Psoas muscle (tissue), 8 donors: ENCODE results near the gene USP14. TPM values are rescaled to one million over a fixed set of nuclear protein-coding genes. Genes with fewer than 3 reads are reported as not detected.
A peak's percentile ranks its signal among the peaks of the same experiment; 100 is the strongest.

Source experiments
- ATAC-seq, 4 donors: fragments of 200-7000 bp; cut with Tn5 transposase; one replicate each; pipeline ENCODE4 v1.9.1; 2020; ENCODE audit warnings: moderate library complexity in 3 of 4, mild to moderate bottlenecking in 2 of 4
- DNase-seq, 2 donors: peaks; one replicate each; pipeline ENCODE4 v3.0.0-alpha.2; 2020
- H3K27ac ChIP-seq: fragments of 200-600 bp; one replicate; pipeline ENCODE4 v1.8.0; 2022
- H3K27me3 ChIP-seq, 3 donors: fragments of 200-600 bp in 1 of 3; one replicate each; pipeline versions ENCODE4 v1.6.1 to v1.8.0; 2013 to 2022; ENCODE audit warnings: low read length in 2 of 3, mild to moderate bottlenecking in 2 of 3, moderate library complexity in 1 of 3; ENCODE audit not compliant: insufficient read depth in 3 of 3
- H3K36me3 ChIP-seq, 2 donors: fragments of 200-600 bp in 1 of 2; one replicate each; pipeline versions ENCODE4 v1.6.1 to v1.8.0; 2013 to 2022; ENCODE audit warnings: low read depth in 1 of 2, mild to moderate bottlenecking in 1 of 2, moderate library complexity in 1 of 2; ENCODE audit not compliant: insufficient read depth in 1 of 2
- H3K4me1 ChIP-seq: fragments of 200-600 bp; one replicate; pipeline ENCODE4 v1.8.0; 2022
- H3K4me3 ChIP-seq: fragments of 200-600 bp; one replicate; pipeline ENCODE4 v1.8.0; 2022; ENCODE audit warnings: mild to moderate bottlenecking
- H3K9me3 ChIP-seq: fragments of 200-600 bp; one replicate; pipeline ENCODE4 v1.8.0; 2022
- whole genome bisulfite sequencing, 3 donors: extraction: QIAGEN DNeasy Blood & Tissue Kit; methylation state at CpG; one replicate each; pipeline versions ENCODE4 v1.1.6 to v1.1.7; 2013; 5-methylcytosine and 5-hydroxymethylcytosine counted together
- intact Hi-C, 2 donors: fragments of 100-400 bp; cut with DNase I; formaldehyde crosslinking; loops; one replicate each; pipeline versions ENCODE4 v1.11.0 to v1.14.2; 2022
- polyA plus RNA-seq, 3 donors: library from polyadenylated mRNA; stranded (reverse); fragments of 200-250 nt; gene quantifications; one replicate each; pipeline ENCODE4 v1.2.3, GENCODE V29; 2013
- total RNA-seq, 4 donors: library from RNA; stranded (reverse); fragmentation: NEBNext Ultra II Directional in 2 of 4; extraction: Animal tissue kit (Norgen Biotek cat#: 25700) in 2 of 4; gene quantifications; one replicate each; pipeline versions ENCODE4 v1.2.1 to v1.2.4, GENCODE V29; 2021 to 2023
- TF ChIP-seq, protein P1 (sequence below): fragments of 200-600 bp; IDR thresholded peaks from one replicate; pipeline ENCODE4 v1.8.0; 2022; ENCODE audit warnings: antibody characterized with exemption
- donor health status: healthy with polysubstance abuse.
- donor health status: DM: no; HTN: no; CAD: no; lungs with moderate emphysema.
- donor health status: Bipolar disorder and iron deficiency.
- donor health status: healthy.
- donor health status: DM: yes; HTN: yes; CAD: no.
- donor health status: DM: no; HTN: no; CAD: no.
- donor health status: DM: no; HTN: no; CAD: no.
- donor health status: DM: yes; HTN: yes; CAD: no.

Gene USP14
- total and polyA plus RNA-seq, 7 donors: 40.7 to 166 (median 73.5) TPM

- Histone ChIP-seq H3K36me3 (peaks cover 0 to 9% of the 10 kb centered on the region in 2 donors), H3K4me3 (no peak overlapping the region), H3K27ac (no peak overlapping the region), H3K4me1 (peaks cover 4% of the 10 kb centered on the region), H3K27me3 (no peaks in the 10 kb centered on the region), H3K9me3 (no peaks in the 10 kb centered on the region)
- intact Hi-C loops: no loop called here
- ATAC-seq (no peak), DNase-seq (no peak)
- TF ChIP-seq, protein P1, sequence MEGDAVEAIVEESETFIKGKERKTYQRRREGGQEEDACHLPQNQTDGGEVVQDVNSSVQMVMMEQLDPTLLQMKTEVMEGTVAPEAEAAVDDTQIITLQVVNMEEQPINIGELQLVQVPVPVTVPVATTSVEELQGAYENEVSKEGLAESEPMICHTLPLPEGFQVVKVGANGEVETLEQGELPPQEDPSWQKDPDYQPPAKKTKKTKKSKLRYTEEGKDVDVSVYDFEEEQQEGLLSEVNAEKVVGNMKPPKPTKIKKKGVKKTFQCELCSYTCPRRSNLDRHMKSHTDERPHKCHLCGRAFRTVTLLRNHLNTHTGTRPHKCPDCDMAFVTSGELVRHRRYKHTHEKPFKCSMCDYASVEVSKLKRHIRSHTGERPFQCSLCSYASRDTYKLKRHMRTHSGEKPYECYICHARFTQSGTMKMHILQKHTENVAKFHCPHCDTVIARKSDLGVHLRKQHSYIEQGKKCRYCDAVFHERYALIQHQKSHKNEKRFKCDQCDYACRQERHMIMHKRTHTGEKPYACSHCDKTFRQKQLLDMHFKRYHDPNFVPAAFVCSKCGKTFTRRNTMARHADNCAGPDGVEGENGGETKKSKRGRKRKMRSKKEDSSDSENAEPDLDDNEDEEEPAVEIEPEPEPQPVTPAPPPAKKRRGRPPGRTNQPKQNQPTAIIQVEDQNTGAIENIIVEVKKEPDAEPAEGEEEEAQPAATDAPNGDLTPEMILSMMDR: no peak
- WGBS, 3 donors: 94 to 99% (median 97%) methylated on average over 5 of the region's 5 CpGs
These were observed 30.9 kb downstream of the USP14 start for GRCh38 chr18:189254-189653.

GRCh38 chr18:191725-192124 is 33.4 kb downstream of the USP14 start:
- Histone ChIP-seq H3K27me3 (no peaks in the 10 kb centered on the region), H3K27ac (no peak overlapping the region), H3K4me1 (peaks cover 4% of the 10 kb centered on the region), H3K36me3 (peaks cover 2 to 12% of the 10 kb centered on the region in 2 donors), H3K4me3 (no peak overlapping the region), H3K9me3 (no peaks in the 10 kb centered on the region)
- ATAC-seq (peak in 1 of 4 donors; percentile 55), DNase-seq (no peak)
- intact Hi-C loops: no loop called here
- TF ChIP-seq, protein P1: no peak
- 93 to 100% (median 94%) methylated on average over 1 of the region's 1 CpG for WGBS, 3 donors

GRCh38 chr18:192801-193200 is 34.4 kb downstream of the USP14 start:
- DNase-seq (no peak), ATAC-seq (no peak)
- Histone ChIP-seq H3K27ac (no peak overlapping the region), H3K27me3 (no peaks in the 10 kb centered on the region), H3K4me3 (no peak overlapping the region), H3K36me3 (peaks cover 5 to 23% of the 10 kb centered on the region in 2 donors), H3K9me3 (no peaks in the 10 kb centered on the region), H3K4me1 (peaks cover 4% of the 10 kb centered on the region)
- 95 to 99% (median 96%) methylated on average over 7 of the region's 7 CpGs for WGBS, 3 donors
- TF ChIP-seq, protein P1: no peak
- intact Hi-C loops: no loop called here

GRCh38 chr18:195651-196050 is 37.3 kb downstream of the USP14 start:
- intact Hi-C loops: no loop called here

GRCh38 chr18:199214-199613 is 40.9 kb downstream of the USP14 start:
- no peaks in the 10 kb centered on the region for H3K9me3 ChIP-seq
- no peaks in the 10 kb centered on the region for H3K27me3 ChIP-seq
- no peak for ATAC-seq
- TF ChIP-seq, protein P1: no peak
- WGBS, 3 donors: 97 to 98% (median 98%) methylated on average over 3 of the region's 3 CpGs
- H3K36me3 ChIP-seq: peaks cover 9 to 87% of the 10 kb centered on the region in 2 donors
- no peak for DNase-seq
- intact Hi-C loops: no loop called here
- no peak overlapping the region for H3K27ac ChIP-seq
- H3K4me3 ChIP-seq: no peak overlapping the region
- no peaks in the 10 kb centered on the region for H3K4me1 ChIP-seq

More at GRCh38 chr18:195651-196050, 37.3 kb downstream of the USP14 start:
- H3K4me3 ChIP-seq: no peak overlapping the region
- 97 to 100% (median 100%) methylated on average over 1 of the region's 1 CpG for WGBS, 3 donors
- TF ChIP-seq, protein P1: no peak
- H3K27me3 ChIP-seq: no peaks in the 10 kb centered on the region
- ATAC-seq (no peak), DNase-seq (no peak)
- peaks cover 7 to 52% of the 10 kb centered on the region in 2 donors for H3K36me3 ChIP-seq
- no peaks in the 10 kb centered on the region for H3K9me3 ChIP-seq
- H3K4me1 ChIP-seq: peaks cover 4% of the 10 kb centered on the region
- H3K27ac ChIP-seq: no peak overlapping the region
